Activated CD4-positive, alpha-beta T cell treated with anti-CD3 and anti-CD28 coated beads, Interleukin-2, amount 50 U/mL, for 4 hours (primary cell): ENCODE measurements around the gene GTF2A1.
"Not testable (repeated sequence)": the region's sequence is repeated elsewhere in the genome, so short reads cannot be mapped to it uniquely, and the experiment has no call there.

Experiments
- DNase-seq, 2 experiments: peaks; one replicate each; pipeline ENCODE4 v3.0.0-alpha.2; 2020

GTF2A1 gene

GRCh38 chr14:81220830-81221578, at the start of gene GTF2A1:
Gene GTF2A1 (minus strand): TSS chr14:81220959. CDS start chr14:81220518, 441 bp downstream.
- peak; percentile 88 to 91 for DNase-seq

DNA sequence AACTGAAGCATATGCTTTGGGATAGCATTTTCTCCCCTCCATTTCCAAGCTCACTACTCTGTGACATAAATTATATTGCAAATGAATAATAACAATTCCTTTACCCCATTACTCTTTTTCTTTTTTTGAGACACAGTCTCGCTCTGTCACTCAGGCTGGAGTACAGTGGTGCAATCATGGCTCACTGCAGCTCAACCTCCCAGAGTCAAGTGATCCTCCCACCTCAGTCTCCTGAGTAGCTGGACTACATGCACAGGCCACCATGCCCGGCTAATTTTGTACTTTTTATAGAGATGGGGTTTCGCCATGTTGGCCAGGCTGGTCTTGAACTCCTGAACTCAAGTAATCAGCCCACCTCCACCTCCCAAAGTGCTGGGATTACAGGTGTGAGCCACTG, 49.2 kb upstream of the GTF2A1 start:
- no peak for DNase-seq

- DNase-seq, result no peak
Measured at GRCh38 chr14:81269100-81269978, 48.6 kb upstream of the GTF2A1 start.

DNA sequence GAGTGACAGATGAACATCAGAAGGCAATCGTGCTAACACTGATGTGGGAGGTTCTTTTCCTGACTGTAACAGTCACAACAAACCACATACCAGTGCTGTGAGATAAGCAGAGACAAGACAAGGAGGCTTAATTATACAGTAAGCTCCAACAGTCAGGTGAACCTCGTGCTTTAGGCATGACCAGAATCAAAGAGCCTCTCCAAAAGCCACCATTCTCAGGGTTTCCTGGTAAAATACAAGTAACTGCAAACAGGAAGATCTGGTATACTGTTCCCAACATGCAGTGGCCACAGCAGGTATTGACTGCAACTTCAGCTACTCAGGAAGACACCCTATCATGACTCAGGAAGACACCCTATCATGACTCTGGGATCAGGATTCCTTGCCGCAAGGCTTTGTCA, 47.3 kb upstream of the GTF2A1 start:
- no peak for DNase-seq

DNA sequence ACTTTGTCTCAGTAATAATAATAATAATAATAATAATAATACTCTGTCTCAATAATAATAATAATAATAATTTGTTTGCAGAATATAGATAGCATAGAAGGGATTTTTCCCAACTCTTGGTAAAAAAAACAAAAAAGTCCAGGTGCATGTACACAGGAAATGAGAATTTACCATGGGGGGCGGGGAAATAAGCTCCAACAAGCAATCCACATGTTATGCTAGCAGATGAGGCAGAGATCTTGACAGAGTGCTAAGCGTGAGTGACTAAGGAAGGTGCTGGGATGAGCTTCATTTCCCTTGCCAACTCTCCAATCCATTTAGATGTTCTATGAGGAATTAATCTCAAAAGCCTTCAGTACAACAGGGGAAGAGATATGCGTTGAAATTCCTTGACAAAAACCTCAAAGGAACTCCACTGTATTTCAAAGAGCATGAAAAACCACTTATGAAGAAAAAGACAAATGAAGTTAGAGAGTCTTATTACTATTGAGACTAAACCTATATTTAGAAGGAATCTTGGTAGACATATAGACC, 44.9 kb upstream of the GTF2A1 start:
- no peak for DNase-seq

- no peak for DNase-seq
Measured at GRCh38 chr14:81264671-81265070, 43.9 kb upstream of the GTF2A1 start.

GRCh38 chr14:81263777-81264410, 43.1 kb upstream of the GTF2A1 start:
- no peak for DNase-seq

- no peak for DNase-seq
Measured at GRCh38 chr14:81261176-81261575, 40.4 kb upstream of the GTF2A1 start.

DNA sequence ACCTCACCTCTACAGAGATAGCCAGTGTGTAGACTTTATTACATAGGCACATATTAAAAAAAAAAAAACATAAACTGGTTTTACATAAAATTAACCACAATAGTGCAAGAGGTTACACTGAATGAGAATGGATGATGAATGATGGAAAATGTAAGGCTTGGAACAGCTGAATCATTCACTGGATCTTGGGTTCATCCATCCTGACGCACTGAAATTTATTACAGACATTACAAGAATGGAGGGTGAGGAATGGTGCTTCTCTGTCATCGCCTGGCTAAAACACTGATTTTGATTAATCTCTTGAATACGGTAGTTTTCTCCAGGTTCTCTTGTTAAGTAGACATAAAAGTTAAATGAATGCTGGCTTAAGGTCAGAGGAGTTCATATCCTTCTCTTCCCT, 40.0 kb upstream of the GTF2A1 start:
- DNase-seq, result no peak

GRCh38 chr14:81256289-81256960, 35.7 kb upstream of the GTF2A1 start:
- DNase-seq, result no peak

- no peak for DNase-seq
Measured at GRCh38 chr14:81252278-81252677, 31.5 kb upstream of the GTF2A1 start.

DNA sequence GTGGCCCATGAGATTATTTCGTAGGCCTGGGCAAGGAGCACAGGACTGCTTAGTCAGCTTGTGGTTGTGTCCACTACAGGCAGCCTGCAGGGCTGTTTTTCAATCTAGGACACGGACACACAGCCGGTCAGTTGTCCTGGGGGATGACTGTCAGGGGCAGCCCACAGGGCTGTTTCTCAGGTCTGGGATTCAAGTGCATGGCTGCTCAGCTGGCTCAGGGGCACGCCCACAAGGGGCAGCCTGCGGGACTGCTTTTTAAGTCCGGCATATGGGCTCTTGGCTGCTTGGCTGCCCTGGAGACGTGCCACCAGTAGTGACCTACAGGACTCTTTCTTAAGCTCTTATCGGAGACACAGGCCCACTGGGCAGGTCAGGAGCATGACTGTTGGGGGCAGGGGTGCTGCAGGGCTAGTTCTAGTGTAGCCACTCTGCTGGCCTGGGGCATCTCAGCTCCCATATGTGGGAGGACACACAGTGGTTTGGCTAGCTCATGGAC, 26.6 kb upstream of the GTF2A1 start:
- DNase-seq, result no peak

GRCh38 chr14:81246461-81247270, 25.9 kb upstream of the GTF2A1 start:
- no peak for DNase-seq

- DNase-seq, result no peak
Measured at GRCh38 chr14:81245771-81246170, 25.0 kb upstream of the GTF2A1 start.

- DNase-seq, result not testable (repeated sequence)
Measured at GRCh38 chr14:81244431-81244830, 23.7 kb upstream of the GTF2A1 start.

GRCh38 chr14:81243499-81243898, 22.7 kb upstream of the GTF2A1 start:
- no peak for DNase-seq

DNA sequence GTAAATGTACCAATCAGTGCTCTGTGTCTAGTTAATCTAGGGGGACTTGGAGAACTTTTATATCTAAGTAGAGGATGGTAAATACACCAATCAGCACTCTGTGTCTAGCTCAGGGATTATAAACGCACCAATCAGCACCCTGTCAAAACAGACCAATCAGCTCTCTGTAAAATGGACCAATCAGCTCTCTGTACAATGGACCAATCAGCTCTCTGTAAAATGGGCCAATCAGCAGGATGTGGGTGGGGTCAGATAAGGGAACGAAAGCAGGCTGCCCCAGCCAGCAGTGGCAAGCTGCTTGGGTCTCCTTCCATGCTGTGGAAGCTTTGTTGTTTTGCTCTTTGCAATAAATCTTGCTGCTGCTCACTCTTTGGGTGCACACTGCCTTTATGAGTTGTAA, 16.1 kb upstream of the GTF2A1 start:
- not testable (repeated sequence) for DNase-seq

- no peak for DNase-seq
Measured at GRCh38 chr14:81236138-81236537, 15.4 kb upstream of the GTF2A1 start.

- DNase-seq, result no peak
Measured at GRCh38 chr14:81235096-81235495, 14.3 kb upstream of the GTF2A1 start.

DNA sequence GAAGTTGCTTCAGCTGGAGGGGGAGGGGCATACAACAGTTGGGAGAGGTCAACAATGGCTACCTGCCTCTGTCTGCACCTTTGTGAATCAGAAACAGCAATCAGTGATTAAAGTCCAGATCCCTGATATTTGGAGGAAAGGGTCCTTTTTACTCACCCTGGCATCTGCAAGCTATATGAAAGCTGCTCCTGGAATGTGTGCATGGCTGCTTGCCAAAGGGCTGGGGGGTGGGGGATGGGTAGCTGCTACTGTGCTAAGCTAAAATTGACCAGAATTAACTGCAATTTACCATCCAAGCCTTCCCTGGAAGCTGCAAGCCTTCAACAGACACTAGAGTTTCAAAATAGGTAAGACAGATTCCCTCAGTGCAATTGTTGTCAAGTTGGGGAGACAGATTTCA, 13.5 kb upstream of the GTF2A1 start:
- DNase-seq, result no peak

DNA sequence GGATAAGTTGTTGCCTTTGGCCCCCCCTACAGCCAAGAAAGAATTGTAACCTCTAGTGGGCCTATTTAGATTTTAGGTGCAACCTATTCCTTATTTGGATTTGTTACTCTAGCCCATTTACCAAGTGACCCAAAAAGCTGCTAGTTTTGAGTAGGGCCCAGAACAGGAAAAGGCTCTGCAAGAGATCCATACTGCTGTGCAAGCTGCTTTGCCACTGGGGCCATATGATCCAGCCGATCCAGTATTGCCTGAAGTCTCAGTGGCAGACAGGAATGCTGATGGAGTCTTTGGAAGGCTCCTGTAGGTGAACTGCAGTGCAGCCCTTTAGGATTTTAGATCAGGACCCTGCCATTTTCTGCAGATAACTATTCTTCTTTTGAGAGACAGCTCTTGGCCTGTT, 12.9 kb upstream of the GTF2A1 start:
- DNase-seq, result no peak

DNA sequence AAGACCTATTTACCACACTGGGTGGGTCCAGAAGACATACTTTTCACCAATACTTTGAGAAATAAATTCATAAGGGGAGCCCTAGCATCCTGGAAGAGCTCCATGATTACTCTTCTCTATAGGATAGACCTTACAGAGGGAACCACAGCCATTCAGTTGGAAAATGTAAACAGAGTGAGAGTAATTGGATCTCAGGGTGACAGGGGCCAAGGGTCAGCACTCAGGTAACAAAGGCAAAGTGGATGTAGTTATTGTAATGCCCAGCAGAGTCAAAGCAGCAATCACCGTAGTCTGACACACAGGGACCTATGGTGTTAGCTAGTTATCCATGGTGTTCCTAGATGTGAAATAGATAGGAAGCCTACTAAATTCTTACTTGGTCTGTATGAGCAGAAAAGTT, 10.8 kb upstream of the GTF2A1 start:
- no peak for DNase-seq
